Osteoblast (primary cell): ENCODE measurements around the gene ARHGEF28. TPM values are rescaled to one million over a fixed set of nuclear protein-coding genes. Genes with fewer than 3 reads are reported as not detected.

ENCODE experiments used
- DNase-seq: peaks from one replicate; pipeline ENCODE4 v3.0.0; 2011; ENCODE audit warnings: low spot score, mixed read lengths; ENCODE audit not compliant: insufficient read length; ENCODE audit errors: missing footprints
- H2AFZ ChIP-seq: 2 replicates; pipeline ENCODE4 v1.6.0; 2011; ENCODE audit warnings: mild to moderate bottlenecking, low read length
- H3K27ac ChIP-seq: 2 replicates; pipeline ENCODE4 v1.5.1; 2011; ENCODE audit warnings: mild to moderate bottlenecking, low read depth, low read length, moderate library complexity
- H3K27me3 ChIP-seq: 2 replicates; pipeline ENCODE4 v1.6.0; 2012; ENCODE audit warnings: mild to moderate bottlenecking, control low read depth, inconsistent platforms, low read length, moderate library complexity; ENCODE audit not compliant: insufficient read depth
- H3K36me3 ChIP-seq: 2 replicates; pipeline ENCODE4 v1.5.1; 2011; ENCODE audit warnings: mild to moderate bottlenecking, low read length, control low read depth, moderate library complexity; ENCODE audit not compliant: insufficient read depth
- H3K4me1 ChIP-seq: 2 replicates; pipeline ENCODE4 v1.5.1; 2011; ENCODE audit warnings: mild to moderate bottlenecking, low read length, control low read depth, moderate library complexity; ENCODE audit not compliant: insufficient read depth
- H3K4me2 ChIP-seq: 2 replicates; pipeline ENCODE4 v1.6.0; 2011; ENCODE audit warnings: mild to moderate bottlenecking, low read length; ENCODE audit not compliant: insufficient read depth
- H3K4me3 ChIP-seq: fragments of 200-600 bp; sonication (generic); 3 replicates; pipeline ENCODE4 v1.5.1; 2012; ENCODE audit warnings: mild to moderate bottlenecking, low read length, inconsistent platforms; ENCODE audit not compliant: insufficient read depth
- H3K79me2 ChIP-seq: 2 replicates; pipeline ENCODE4 v1.6.0; 2012; ENCODE audit warnings: mild to moderate bottlenecking, low read length, control low read depth, inconsistent platforms; ENCODE audit not compliant: insufficient read depth
- H3K9me3 ChIP-seq: 2 replicates; pipeline ENCODE4 v1.5.1; 2011; ENCODE audit warnings: low read depth, low read length, control low read depth
- H4K20me1 ChIP-seq: 2 replicates; pipeline ENCODE4 v1.6.0; 2012; ENCODE audit warnings: mild to moderate bottlenecking, low read length, control low read depth; ENCODE audit not compliant: insufficient read depth
- CTCF ChIP-seq: IDR thresholded peaks from 2 replicates; pipeline ENCODE4 v1.5.1; 2011; ENCODE audit warnings: mild to moderate bottlenecking, low read depth, low read length, moderate library complexity; ENCODE audit errors: extremely low read depth
- total RNA-seq: library from RNA; depleted of rRNA; stranded (reverse); fragments of >200 nt; gene quantifications from 2 replicates; pipeline ENCODE4 v1.2.3, GENCODE V29; 2012

The ARHGEF28 gene
- total RNA-seq, 1 donor: 64.4 TPM

GRCh38 chr5:73893813-73894212, 267.8 kb downstream of the ARHGEF28 start:
- Histone ChIP-seq H3K4me2 (no peak overlapping the region), H2AFZ (no peak overlapping the region), H3K27ac (peak overlapping the region; percentile 82), H3K36me3 (peaks cover 3% of the 10 kb centered on the region), H3K4me1 (peaks cover 15% of the 10 kb centered on the region), H3K79me2 (no peaks in the 10 kb centered on the region), H3K4me3 (no peak overlapping the region), H3K27me3 (no peaks in the 10 kb centered on the region), H3K9me3 (no peaks in the 10 kb centered on the region), H4K20me1 (no peaks in the 10 kb centered on the region)
- DNase-seq: no peak
- TF ChIP-seq CTCF: no peak

GRCh38 chr5:73894860-73895259, 268.9 kb downstream of the ARHGEF28 start:
- no peak overlapping the region for H2AFZ ChIP-seq
- no peaks in the 10 kb centered on the region for H3K27me3 ChIP-seq
- H3K79me2 ChIP-seq: no peaks in the 10 kb centered on the region
- H4K20me1 ChIP-seq: no peaks in the 10 kb centered on the region
- no peaks in the 10 kb centered on the region for H3K9me3 ChIP-seq
- H3K4me1 ChIP-seq: peaks cover 15% of the 10 kb centered on the region
- no peak overlapping the region for H3K4me3 ChIP-seq
- no peak overlapping the region for H3K4me2 ChIP-seq
- H3K36me3 ChIP-seq: peaks cover 3% of the 10 kb centered on the region
- DNase-seq: no peak
- H3K27ac ChIP-seq: no peak overlapping the region
- TF ChIP-seq CTCF: no peak

DNA sequence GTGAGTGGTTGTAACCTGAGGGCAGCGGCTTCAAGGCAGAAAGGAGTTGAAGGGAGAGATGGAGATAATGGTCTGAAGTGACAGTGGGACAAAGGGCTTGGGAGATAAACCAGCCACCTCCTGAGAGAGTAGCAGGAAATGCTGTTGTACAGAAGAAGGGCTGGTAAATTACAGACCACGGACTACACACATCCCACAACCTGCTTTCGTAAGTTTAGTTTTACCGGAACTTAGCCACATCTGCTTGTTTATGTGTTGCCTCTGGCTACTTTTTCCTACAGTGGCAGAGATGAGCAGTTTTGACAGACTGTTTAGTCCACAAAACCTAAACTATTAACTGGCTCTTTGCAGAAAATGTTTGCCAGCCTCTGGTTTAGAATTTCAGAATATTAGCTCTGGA, 269.5 kb downstream of the ARHGEF28 start:
- Histone ChIP-seq H2AFZ (no peak overlapping the region), H3K4me1 (peaks cover 15% of the 10 kb centered on the region), H3K36me3 (peaks cover 3% of the 10 kb centered on the region), H3K27ac (no peak overlapping the region), H3K27me3 (no peaks in the 10 kb centered on the region), H4K20me1 (no peaks in the 10 kb centered on the region), H3K9me3 (no peaks in the 10 kb centered on the region), H3K79me2 (no peaks in the 10 kb centered on the region), H3K4me2 (no peak overlapping the region), H3K4me3 (no peak overlapping the region)
- TF ChIP-seq CTCF: no peak
- no peak for DNase-seq

- Histone ChIP-seq H3K4me2 (no peak overlapping the region), H4K20me1 (no peaks in the 10 kb centered on the region), H3K27ac (no peak overlapping the region), H3K79me2 (no peaks in the 10 kb centered on the region), H3K36me3 (peaks cover 9% of the 10 kb centered on the region), H3K4me1 (peaks cover 15% of the 10 kb centered on the region), H3K27me3 (no peaks in the 10 kb centered on the region), H3K9me3 (no peaks in the 10 kb centered on the region), H3K4me3 (no peak overlapping the region), H2AFZ (no peak overlapping the region)
- no peak for TF ChIP-seq CTCF
- no peak for DNase-seq
Observed at GRCh38 chr5:73896097-73896496, 270.1 kb downstream of the ARHGEF28 start.
